Transverse colon (tissue), 4 donors: ENCODE measurements around the gene TOMT.

ENCODE experiments used
- POLR2AphosphoS5 ChIP-seq, 3 donors: sonication (generic); formaldehyde crosslinking; IDR thresholded peaks; one replicate each; pipeline ENCODE4 v1.6.1; 2016; ENCODE audit warnings: antibody characterized with exemption in 3 of 3
- TF ChIP-seq, protein P1 (sequence below), 5 experiments: fragments of 200-600 bp in 3 of 5; fragments of 450-650 bp in 2 of 5; sonication (generic) in 3 of 5; IDR thresholded peaks; 1 replicate in 2 of 5; 2 replicates in 3 of 5; pipeline ENCODE4 v1.5.1; 2016 to 2017; ENCODE audit warnings: antibody characterized with exemption in 5 of 5, inconsistent platforms in 3 of 5, mild to moderate bottlenecking in 2 of 5, moderate library complexity in 1 of 5

DNA sequence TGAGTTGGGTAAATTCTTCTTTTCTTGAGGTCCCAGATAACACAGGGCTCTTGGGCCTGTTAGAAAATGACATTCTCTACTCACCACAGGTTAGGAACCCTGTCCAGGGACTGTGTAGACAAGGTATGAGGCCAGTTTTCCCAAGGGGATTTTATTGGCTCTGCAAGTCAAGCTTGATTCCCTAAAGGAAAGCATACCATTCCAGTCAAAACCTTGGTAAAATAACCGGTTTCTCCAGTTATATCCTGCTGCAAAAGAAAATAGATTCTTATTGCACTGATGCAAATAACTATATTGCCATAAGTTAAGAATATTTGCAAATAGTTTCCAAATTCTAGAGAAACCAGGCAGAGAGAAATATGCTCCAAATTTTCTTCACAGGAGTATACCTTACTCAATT, 20.2 kb downstream of the TOMT start:
- no peak for TF ChIP-seq POLR2AphosphoS5 (IDR thresholded peaks at IDR 0.05)
- TF ChIP-seq, protein P1, sequence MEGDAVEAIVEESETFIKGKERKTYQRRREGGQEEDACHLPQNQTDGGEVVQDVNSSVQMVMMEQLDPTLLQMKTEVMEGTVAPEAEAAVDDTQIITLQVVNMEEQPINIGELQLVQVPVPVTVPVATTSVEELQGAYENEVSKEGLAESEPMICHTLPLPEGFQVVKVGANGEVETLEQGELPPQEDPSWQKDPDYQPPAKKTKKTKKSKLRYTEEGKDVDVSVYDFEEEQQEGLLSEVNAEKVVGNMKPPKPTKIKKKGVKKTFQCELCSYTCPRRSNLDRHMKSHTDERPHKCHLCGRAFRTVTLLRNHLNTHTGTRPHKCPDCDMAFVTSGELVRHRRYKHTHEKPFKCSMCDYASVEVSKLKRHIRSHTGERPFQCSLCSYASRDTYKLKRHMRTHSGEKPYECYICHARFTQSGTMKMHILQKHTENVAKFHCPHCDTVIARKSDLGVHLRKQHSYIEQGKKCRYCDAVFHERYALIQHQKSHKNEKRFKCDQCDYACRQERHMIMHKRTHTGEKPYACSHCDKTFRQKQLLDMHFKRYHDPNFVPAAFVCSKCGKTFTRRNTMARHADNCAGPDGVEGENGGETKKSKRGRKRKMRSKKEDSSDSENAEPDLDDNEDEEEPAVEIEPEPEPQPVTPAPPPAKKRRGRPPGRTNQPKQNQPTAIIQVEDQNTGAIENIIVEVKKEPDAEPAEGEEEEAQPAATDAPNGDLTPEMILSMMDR (IDR thresholded peaks at IDR 0.05) = no peak
